GM21423 (cell line): ENCODE data around the gene CDC42BPA.

ENCODE experiments used
- ATAC-seq: cut with Tn5 transposase; IDR thresholded peaks from one replicate; pipeline ENCODE4 v1.9.1; 2021; ENCODE audit warnings: mild to moderate bottlenecking, moderate library complexity; ENCODE audit not compliant: unreplicated experiment

CDC42BPA gene

GRCh38 chr1:227215863-227216510, 102.3 kb downstream of the CDC42BPA start:
- no peak for ATAC-seq

GRCh38 chr1:227214207-227214606, 104.1 kb downstream of the CDC42BPA start:
- ATAC-seq, result no peak

GRCh38 chr1:227213426-227213825, 104.9 kb downstream of the CDC42BPA start:
- no peak for ATAC-seq

GRCh38 chr1:227212164-227212563, 106.1 kb downstream of the CDC42BPA start:
- no peak for ATAC-seq

- ATAC-seq, result no peak
These were observed 107.7 kb downstream of the CDC42BPA start for GRCh38 chr1:227210604-227211003.

- ATAC-seq, result no peak
These were observed 121.2 kb downstream of the CDC42BPA start for GRCh38 chr1:227197064-227197463.

GRCh38 chr1:227192163-227192562, 126.1 kb downstream of the CDC42BPA start:
- peak; percentile 96 for ATAC-seq

GRCh38 chr1:227191607-227192006, 126.7 kb downstream of the CDC42BPA start:
- peak; percentile 63 for ATAC-seq

- no peak for ATAC-seq
These were observed 128.0 kb downstream of the CDC42BPA start for GRCh38 chr1:227190321-227190720.

GRCh38 chr1:227185291-227185690, 133.0 kb downstream of the CDC42BPA start:
- ATAC-seq, result no peak

GRCh38 chr1:227182012-227182411, 136.3 kb downstream of the CDC42BPA start:
- ATAC-seq, result no peak

- ATAC-seq, result no peak
These were observed 142.7 kb downstream of the CDC42BPA start for GRCh38 chr1:227175611-227176010.

GRCh38 chr1:227174164-227174563, 144.1 kb downstream of the CDC42BPA start:
- no peak for ATAC-seq

GRCh38 chr1:227170361-227171166, 147.7 kb downstream of the CDC42BPA start:
- ATAC-seq, result no peak

GRCh38 chr1:227169343-227169742, 148.9 kb downstream of the CDC42BPA start:
- ATAC-seq, result no peak

GRCh38 chr1:227167276-227168101, 150.8 kb downstream of the CDC42BPA start:
- ATAC-seq, result no peak

- no peak for ATAC-seq
These were observed 151.7 kb downstream of the CDC42BPA start for GRCh38 chr1:227166559-227166958.

GRCh38 chr1:227161470-227161869, 156.8 kb downstream of the CDC42BPA start:
- no peak for ATAC-seq

- ATAC-seq, result no peak
These were observed 161.8 kb downstream of the CDC42BPA start for GRCh38 chr1:227156520-227156919.

GRCh38 chr1:227155688-227156087, 162.6 kb downstream of the CDC42BPA start:
- no peak for ATAC-seq

- ATAC-seq, result no peak
These were observed 163.3 kb downstream of the CDC42BPA start for GRCh38 chr1:227155004-227155403.
